ENCODE measurements around the gene COA8.

DNA sequence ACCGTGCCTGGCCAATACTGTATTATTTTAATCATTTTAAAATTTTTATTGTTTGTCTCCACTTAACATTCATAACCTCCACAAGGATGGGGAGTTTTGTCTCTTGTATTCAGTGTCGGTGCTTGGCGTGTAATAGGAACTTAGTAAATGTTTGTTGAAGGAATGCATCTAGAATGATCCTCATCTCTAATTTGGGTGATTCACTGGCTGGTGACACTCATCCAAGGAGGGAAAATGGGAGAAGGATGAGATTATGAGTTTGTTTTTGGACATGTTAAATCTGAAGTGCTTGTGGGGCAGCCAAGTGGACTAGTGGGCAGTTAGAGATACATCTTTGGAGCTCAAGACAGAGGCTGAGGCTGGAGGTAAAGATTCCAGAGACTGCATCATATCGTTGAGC is 71.4 kb downstream of the COA8 start:
- TF ChIP-seq FOS (IDR thresholded peaks at IDR 0.05; ENCODE audit: borderline replicate concordance, insufficient read depth, low read length) (no peak), POLR2AphosphoS5 (IDR thresholded peaks at IDR 0.05; ENCODE audit: insufficient read depth, low read depth, low read length) (no peak), MYC (IDR thresholded peaks at IDR 0.05; ENCODE audit: low read depth, low read length) (no peak), POLR2A (IDR thresholded peaks at IDR 0.05; ENCODE audit: low read depth, low read length) (no peak), EZH2 (IDR thresholded peaks at IDR 0.05; ENCODE audit: borderline replicate concordance, low read depth, low read length, severe bottlenecking) (no peak)
- TF ChIP-seq, protein P1, sequence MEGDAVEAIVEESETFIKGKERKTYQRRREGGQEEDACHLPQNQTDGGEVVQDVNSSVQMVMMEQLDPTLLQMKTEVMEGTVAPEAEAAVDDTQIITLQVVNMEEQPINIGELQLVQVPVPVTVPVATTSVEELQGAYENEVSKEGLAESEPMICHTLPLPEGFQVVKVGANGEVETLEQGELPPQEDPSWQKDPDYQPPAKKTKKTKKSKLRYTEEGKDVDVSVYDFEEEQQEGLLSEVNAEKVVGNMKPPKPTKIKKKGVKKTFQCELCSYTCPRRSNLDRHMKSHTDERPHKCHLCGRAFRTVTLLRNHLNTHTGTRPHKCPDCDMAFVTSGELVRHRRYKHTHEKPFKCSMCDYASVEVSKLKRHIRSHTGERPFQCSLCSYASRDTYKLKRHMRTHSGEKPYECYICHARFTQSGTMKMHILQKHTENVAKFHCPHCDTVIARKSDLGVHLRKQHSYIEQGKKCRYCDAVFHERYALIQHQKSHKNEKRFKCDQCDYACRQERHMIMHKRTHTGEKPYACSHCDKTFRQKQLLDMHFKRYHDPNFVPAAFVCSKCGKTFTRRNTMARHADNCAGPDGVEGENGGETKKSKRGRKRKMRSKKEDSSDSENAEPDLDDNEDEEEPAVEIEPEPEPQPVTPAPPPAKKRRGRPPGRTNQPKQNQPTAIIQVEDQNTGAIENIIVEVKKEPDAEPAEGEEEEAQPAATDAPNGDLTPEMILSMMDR (IDR thresholded peaks at IDR 0.05; ENCODE audit: extremely low read depth in 1 of 2, insufficient read depth in 1 of 2, low read depth in 1 of 2, low read length in 2 of 2), result no peak
